HEK293 (cell line): ENCODE data around the gene PILRA.
A peak's percentile ranks its signal among the peaks of the same experiment; 100 is the strongest.

Experiments used
- KLF10 ChIP-seq: fragments of 450-650 bp; IDR thresholded peaks from 2 replicates; pipeline ENCODE4 v1.5.1; 2018; ENCODE audit warnings: missing biosample characterization, mild to moderate bottlenecking, missing genetic modification characterization
- KLF9 ChIP-seq: fragments of 450-650 bp; formaldehyde crosslinking; IDR thresholded peaks from 2 replicates; pipeline ENCODE4 v1.5.1; 2016; ENCODE audit warnings: missing biosample characterization, missing genetic modification characterization, low read depth
- MYNN ChIP-seq: fragments of 450-650 bp; formaldehyde crosslinking; IDR thresholded peaks from 2 replicates; pipeline ENCODE4 v1.5.1; 2016; ENCODE audit warnings: missing biosample characterization, missing genetic modification characterization, borderline replicate concordance
- PRDM1 ChIP-seq: fragments of 450-650 bp; formaldehyde crosslinking; IDR thresholded peaks from 2 replicates; pipeline ENCODE4; 2016; ENCODE audit warnings: missing biosample characterization, missing genetic modification characterization
- WT1 ChIP-seq: fragments of 450-650 bp; formaldehyde crosslinking; IDR thresholded peaks from 2 replicates; pipeline ENCODE4 v1.5.1; 2016; ENCODE audit warnings: missing biosample characterization, missing genetic modification characterization
- ZBTB20 ChIP-seq: fragments of 450-650 bp; formaldehyde crosslinking; IDR thresholded peaks from 2 replicates; pipeline ENCODE4 v1.5.1; 2016; ENCODE audit warnings: missing biosample characterization, missing genetic modification characterization
- ZBTB8A ChIP-seq: fragments of 450-650 bp; formaldehyde crosslinking; IDR thresholded peaks from 2 replicates; pipeline ENCODE4 v1.5.1; 2016; ENCODE audit warnings: missing biosample characterization, missing genetic modification characterization
- ZFP69B ChIP-seq: fragments of 450-650 bp; formaldehyde crosslinking; IDR thresholded peaks from 2 replicates; pipeline ENCODE4 v1.5.1; 2016; ENCODE audit warnings: missing biosample characterization, missing genetic modification characterization
- ZNF10 ChIP-seq: fragments of 450-650 bp; formaldehyde crosslinking; IDR thresholded peaks from 2 replicates; pipeline ENCODE4 v1.5.1; 2017; ENCODE audit warnings: missing biosample characterization, missing genetic modification characterization
- ZNF146 ChIP-seq: fragments of 450-650 bp; formaldehyde crosslinking; IDR thresholded peaks from 2 replicates; pipeline ENCODE4 v1.5.1; 2016; ENCODE audit warnings: missing biosample characterization, missing genetic modification characterization
- ZNF155 ChIP-seq: fragments of 450-650 bp; formaldehyde crosslinking; IDR thresholded peaks from 2 replicates; pipeline ENCODE4 v1.5.1; 2016; ENCODE audit warnings: missing biosample characterization, missing genetic modification characterization
- ZNF175 ChIP-seq: fragments of 450-650 bp; formaldehyde crosslinking; IDR thresholded peaks from 2 replicates; pipeline ENCODE4 v1.5.1; 2016; ENCODE audit warnings: missing biosample characterization, missing genetic modification characterization
- ZNF184 ChIP-seq: fragments of 450-650 bp; IDR thresholded peaks from 2 replicates; pipeline ENCODE4 v1.5.1; 2018; ENCODE audit warnings: missing biosample characterization, mild to moderate bottlenecking, missing genetic modification characterization
- ZNF223 ChIP-seq: fragments of 450-650 bp; formaldehyde crosslinking; IDR thresholded peaks from 2 replicates; pipeline ENCODE4 v1.5.1; 2016; ENCODE audit warnings: missing biosample characterization, missing genetic modification characterization
- ZNF404 ChIP-seq: fragments of 450-650 bp; formaldehyde crosslinking; IDR thresholded peaks from 2 replicates; pipeline ENCODE4 v1.5.1; 2017; ENCODE audit warnings: missing biosample characterization, missing genetic modification characterization
- ZNF423 ChIP-seq: fragments of 450-650 bp; formaldehyde crosslinking; IDR thresholded peaks from 2 replicates; pipeline ENCODE4 v1.5.1; 2016; ENCODE audit warnings: missing biosample characterization, missing genetic modification characterization
- ZNF48 ChIP-seq: fragments of 450-650 bp; formaldehyde crosslinking; IDR thresholded peaks from 2 replicates; pipeline ENCODE4 v1.5.1; 2016; ENCODE audit warnings: missing biosample characterization, missing genetic modification characterization
- ZNF501 ChIP-seq: fragments of 450-650 bp; formaldehyde crosslinking; IDR thresholded peaks from 2 replicates; pipeline ENCODE4 v1.5.1; 2016; ENCODE audit warnings: missing biosample characterization, missing genetic modification characterization
- ZNF610 ChIP-seq: fragments of 450-650 bp; formaldehyde crosslinking; IDR thresholded peaks from 2 replicates; pipeline ENCODE4 v1.5.1; 2016; ENCODE audit warnings: missing biosample characterization, missing genetic modification characterization, borderline replicate concordance
- ZNF76 ChIP-seq: fragments of 450-650 bp; formaldehyde crosslinking; IDR thresholded peaks from 2 replicates; pipeline ENCODE4; 2016; ENCODE audit warnings: low read depth, missing biosample characterization, missing genetic modification characterization, borderline replicate concordance
- ZNF768 ChIP-seq: fragments of 450-650 bp; formaldehyde crosslinking; IDR thresholded peaks from 2 replicates; pipeline ENCODE4 v1.5.1; 2018; ENCODE audit warnings: missing biosample characterization, mild to moderate bottlenecking, missing genetic modification characterization
- TF ChIP-seq, protein P1 (sequence below): fragments of 450-650 bp; formaldehyde crosslinking; IDR thresholded peaks from 2 replicates; pipeline ENCODE4 v1.5.1; 2016; ENCODE audit warnings: missing biosample characterization, missing genetic modification characterization
- TF ChIP-seq, protein P2 (sequence below): fragments of 450-650 bp; formaldehyde crosslinking; IDR thresholded peaks from 2 replicates; pipeline ENCODE4 v1.5.1; 2016; ENCODE audit warnings: missing biosample characterization, missing genetic modification characterization
- TF ChIP-seq, protein P3 (sequence below): fragments of 450-650 bp; formaldehyde crosslinking; IDR thresholded peaks from 2 replicates; pipeline ENCODE4 v1.5.1; 2016; ENCODE audit warnings: missing biosample characterization, missing genetic modification characterization
- TF ChIP-seq, protein P4 (sequence below): fragments of 450-650 bp; formaldehyde crosslinking; optimal IDR thresholded peaks from 2 replicates; pipeline ENCODE3; 2016; ENCODE audit warnings: missing biosample characterization, mild to moderate bottlenecking, missing genetic modification characterization
- TF ChIP-seq, protein P5 (sequence below): fragments of 450-650 bp; formaldehyde crosslinking; IDR thresholded peaks from 2 replicates; pipeline ENCODE4 v1.5.1; 2016; ENCODE audit warnings: missing biosample characterization, missing genetic modification characterization
- TF ChIP-seq, protein P6 (sequence below): fragments of 450-650 bp; formaldehyde crosslinking; IDR thresholded peaks from 2 replicates; pipeline ENCODE4 v1.5.1; 2016; ENCODE audit warnings: missing biosample characterization, missing genetic modification characterization

PILRA gene

DNA sequence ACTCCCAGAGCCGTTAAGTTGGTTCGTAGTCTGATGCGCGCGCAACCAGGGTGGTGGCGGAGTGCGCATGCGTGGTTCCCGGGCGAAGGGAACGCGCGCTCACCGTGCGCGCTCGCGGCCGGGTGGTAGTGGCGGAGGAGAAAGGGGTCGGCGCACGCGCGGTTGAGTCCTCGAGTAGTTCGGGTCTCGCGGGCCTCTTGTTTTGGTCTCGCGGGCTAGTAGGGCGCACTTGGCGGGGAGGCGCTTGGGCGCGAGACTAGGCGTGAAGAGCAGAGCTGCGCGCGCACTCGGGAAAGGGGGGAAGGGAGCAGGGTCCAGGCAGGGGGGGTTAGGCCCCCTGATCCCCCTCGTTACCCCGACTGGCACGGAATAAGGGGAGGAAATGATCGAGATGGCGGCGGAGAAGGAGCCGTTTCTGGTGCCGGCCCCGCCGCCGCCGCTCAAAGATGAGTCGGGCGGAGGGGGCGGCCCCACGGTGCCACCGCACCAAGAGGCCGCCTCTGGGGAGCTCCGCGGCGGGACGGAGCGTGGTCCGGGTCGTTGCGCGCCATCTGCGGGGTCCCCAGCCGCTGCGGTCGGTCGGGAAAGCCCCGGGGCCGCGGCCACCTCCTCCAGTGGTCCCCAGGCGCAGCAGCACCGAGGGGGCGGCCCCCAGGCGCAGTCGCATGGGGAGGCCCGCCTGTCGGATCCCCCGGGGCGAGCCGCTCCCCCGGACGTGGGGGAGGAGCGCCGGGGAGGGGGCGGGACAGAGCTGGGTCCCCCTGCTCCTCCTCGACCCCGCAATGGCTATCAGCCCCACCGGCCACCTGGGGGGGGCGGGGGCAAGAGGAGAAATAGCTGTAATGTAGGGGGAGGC lies 56.6 kb downstream of the PILRA start, which contains the start of gene MEPCE (continued):
- TF ChIP-seq, protein P1, sequence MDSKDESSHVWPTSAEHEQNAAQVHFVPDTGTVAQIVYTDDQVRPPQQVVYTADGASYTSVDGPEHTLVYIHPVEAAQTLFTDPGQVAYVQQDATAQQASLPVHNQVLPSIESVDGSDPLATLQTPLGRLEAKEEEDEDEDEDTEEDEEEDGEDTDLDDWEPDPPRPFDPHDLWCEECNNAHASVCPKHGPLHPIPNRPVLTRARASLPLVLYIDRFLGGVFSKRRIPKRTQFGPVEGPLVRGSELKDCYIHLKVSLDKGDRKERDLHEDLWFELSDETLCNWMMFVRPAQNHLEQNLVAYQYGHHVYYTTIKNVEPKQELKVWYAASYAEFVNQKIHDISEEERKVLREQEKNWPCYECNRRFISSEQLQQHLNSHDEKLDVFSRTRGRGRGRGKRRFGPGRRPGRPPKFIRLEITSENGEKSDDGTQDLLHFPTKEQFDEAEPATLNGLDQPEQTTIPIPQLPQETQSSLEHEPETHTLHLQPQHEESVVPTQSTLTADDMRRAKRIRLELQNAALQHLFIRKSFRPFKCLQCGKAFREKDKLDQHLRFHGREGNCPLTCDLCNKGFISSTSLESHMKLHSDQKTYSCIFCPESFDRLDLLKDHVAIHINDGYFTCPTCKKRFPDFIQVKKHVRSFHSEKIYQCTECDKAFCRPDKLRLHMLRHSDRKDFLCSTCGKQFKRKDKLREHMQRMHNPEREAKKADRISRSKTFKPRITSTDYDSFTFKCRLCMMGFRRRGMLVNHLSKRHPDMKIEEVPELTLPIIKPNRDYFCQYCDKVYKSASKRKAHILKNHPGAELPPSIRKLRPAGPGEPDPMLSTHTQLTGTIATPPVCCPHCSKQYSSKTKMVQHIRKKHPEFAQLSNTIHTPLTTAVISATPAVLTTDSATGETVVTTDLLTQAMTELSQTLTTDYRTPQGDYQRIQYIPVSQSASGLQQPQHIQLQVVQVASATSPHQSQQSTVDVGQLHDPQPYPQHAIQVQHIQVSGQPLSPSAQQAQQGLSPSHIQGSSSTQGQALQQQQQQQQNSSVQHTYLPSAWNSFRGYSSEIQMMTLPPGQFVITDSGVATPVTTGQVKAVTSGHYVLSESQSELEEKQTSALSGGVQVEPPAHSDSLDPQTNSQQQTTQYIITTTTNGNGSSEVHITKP (tag by site-specific recombination), result 0 out of 2 replicates have a peak, but pooled peaks have one; percentile 8
- TF ChIP-seq, protein P2, sequence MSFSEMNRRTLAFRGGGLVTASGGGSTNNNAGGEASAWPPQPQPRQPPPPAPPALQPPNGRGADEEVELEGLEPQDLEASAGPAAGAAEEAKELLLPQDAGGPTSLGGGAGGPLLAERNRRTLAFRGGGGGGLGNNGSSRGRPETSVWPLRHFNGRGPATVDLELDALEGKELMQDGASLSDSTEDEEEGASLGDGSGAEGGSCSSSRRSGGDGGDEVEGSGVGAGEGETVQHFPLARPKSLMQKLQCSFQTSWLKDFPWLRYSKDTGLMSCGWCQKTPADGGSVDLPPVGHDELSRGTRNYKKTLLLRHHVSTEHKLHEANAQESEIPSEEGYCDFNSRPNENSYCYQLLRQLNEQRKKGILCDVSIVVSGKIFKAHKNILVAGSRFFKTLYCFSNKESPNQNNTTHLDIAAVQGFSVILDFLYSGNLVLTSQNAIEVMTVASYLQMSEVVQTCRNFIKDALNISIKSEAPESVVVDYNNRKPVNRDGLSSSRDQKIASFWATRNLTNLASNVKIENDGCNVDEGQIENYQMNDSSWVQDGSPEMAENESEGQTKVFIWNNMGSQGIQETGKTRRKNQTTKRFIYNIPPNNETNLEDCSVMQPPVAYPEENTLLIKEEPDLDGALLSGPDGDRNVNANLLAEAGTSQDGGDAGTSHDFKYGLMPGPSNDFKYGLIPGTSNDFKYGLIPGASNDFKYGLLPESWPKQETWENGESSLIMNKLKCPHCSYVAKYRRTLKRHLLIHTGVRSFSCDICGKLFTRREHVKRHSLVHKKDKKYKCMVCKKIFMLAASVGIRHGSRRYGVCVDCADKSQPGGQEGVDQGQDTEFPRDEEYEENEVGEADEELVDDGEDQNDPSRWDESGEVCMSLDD, result peak; percentile 81
- TF ChIP-seq ZNF423 (peak; percentile 91), ZNF48 (no peak), ZNF175 (no peak), ZBTB20 (tag by site-specific recombination) (peak; percentile 33; the same call in 1 of the 2 replicates), MYNN (tag by site-specific recombination) (no peak), PRDM1 (tag by site-specific recombination) (no peak), KLF9 (tag by site-specific recombination) (peak; percentile 75), ZNF610 (tag by site-specific recombination) (no peak), ZNF404 (tag by site-specific recombination) (no peak), ZNF184 (tag by site-specific recombination) (0 out of 2 replicates have a peak, but pooled peaks have one; percentile 36), ZNF223 (peak; percentile 89), ZBTB8A (tag by site-specific recombination) (peak; percentile 99), ZFP69B (no peak; the same call in 1 of the 2 replicates), WT1 (tag by site-specific recombination) (peak; percentile 9; the same call in 1 of the 2 replicates), ZNF155 (tag by site-specific recombination) (no peak), ZNF76 (peak; percentile 28; the same call in 1 of the 2 replicates), ZNF768 (no peak), ZNF146 (tag by site-specific recombination) (no peak), ZNF501 (tag by site-specific recombination) (no peak; the same call in none of the 2 replicates), ZNF10 (no peak), KLF10 (tag by site-specific recombination) (peak; percentile 82)
- TF ChIP-seq, protein P3, sequence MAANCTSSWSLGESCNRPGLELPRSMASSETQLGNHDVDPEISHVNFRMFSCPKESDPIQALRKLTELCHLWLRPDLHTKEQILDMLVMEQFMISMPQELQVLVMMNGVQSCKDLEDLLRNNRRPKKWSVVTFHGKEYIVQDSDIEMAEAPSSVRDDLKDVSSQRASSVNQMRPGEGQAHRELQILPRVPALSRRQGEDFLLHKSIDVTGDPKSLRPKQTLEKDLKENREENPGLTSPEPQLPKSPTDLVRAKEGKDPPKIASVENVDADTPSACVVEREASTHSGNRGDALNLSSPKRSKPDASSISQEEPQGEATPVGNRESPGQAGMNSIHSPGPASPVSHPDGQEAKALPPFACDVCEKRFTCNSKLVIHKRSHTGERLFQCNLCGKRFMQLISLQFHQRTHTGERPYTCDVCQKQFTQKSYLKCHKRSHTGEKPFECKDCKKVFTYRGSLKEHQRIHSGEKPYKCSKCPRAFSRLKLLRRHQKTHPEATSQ (tag by site-specific recombination), result 0 out of 2 replicates have a peak, but pooled peaks have one; percentile 16
- TF ChIP-seq, protein P4, sequence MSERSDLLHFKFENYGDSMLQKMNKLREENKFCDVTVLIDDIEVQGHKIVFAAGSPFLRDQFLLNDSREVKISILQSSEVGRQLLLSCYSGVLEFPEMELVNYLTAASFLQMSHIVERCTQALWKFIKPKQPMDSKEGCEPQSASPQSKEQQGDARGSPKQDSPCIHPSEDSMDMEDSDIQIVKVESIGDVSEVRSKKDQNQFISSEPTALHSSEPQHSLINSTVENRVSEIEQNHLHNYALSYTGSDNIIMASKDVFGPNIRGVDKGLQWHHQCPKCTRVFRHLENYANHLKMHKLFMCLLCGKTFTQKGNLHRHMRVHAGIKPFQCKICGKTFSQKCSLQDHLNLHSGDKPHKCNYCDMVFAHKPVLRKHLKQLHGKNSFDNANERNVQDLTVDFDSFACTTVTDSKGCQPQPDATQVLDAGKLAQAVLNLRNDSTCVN (tag by site-specific recombination), result peak; percentile 98
- TF ChIP-seq, protein P5, sequence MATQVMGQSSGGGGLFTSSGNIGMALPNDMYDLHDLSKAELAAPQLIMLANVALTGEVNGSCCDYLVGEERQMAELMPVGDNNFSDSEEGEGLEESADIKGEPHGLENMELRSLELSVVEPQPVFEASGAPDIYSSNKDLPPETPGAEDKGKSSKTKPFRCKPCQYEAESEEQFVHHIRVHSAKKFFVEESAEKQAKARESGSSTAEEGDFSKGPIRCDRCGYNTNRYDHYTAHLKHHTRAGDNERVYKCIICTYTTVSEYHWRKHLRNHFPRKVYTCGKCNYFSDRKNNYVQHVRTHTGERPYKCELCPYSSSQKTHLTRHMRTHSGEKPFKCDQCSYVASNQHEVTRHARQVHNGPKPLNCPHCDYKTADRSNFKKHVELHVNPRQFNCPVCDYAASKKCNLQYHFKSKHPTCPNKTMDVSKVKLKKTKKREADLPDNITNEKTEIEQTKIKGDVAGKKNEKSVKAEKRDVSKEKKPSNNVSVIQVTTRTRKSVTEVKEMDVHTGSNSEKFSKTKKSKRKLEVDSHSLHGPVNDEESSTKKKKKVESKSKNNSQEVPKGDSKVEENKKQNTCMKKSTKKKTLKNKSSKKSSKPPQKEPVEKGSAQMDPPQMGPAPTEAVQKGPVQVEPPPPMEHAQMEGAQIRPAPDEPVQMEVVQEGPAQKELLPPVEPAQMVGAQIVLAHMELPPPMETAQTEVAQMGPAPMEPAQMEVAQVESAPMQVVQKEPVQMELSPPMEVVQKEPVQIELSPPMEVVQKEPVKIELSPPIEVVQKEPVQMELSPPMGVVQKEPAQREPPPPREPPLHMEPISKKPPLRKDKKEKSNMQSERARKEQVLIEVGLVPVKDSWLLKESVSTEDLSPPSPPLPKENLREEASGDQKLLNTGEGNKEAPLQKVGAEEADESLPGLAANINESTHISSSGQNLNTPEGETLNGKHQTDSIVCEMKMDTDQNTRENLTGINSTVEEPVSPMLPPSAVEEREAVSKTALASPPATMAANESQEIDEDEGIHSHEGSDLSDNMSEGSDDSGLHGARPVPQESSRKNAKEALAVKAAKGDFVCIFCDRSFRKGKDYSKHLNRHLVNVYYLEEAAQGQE (tag by site-specific recombination), result no peak
- TF ChIP-seq, protein P6, sequence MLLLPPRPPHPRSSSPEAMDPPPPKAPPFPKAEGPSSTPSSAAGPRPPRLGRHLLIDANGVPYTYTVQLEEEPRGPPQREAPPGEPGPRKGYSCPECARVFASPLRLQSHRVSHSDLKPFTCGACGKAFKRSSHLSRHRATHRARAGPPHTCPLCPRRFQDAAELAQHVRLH (tag by site-specific recombination), result no peak
